Stimulated activated CD8-positive, alpha-beta memory T cell treated with anti-CD3 and anti-CD28 coated beads, Interleukin-2, amount 100 ng/mL, for 48 hours (primary cell): ENCODE measurements around the gene SNRPD3.
A peak's percentile ranks its signal among the peaks of the same experiment; 100 is the strongest.
"Not testable (repeated sequence)": the region's sequence is repeated elsewhere in the genome, so short reads cannot be mapped to it uniquely, and the experiment has no call there.

Experiments used
- DNase-seq, 2 donors: peaks; one replicate each; pipeline ENCODE4 v3.0.0-alpha.2; 2020; ENCODE audit warnings: low read depth in 2 of 2

Gene SNRPD3

DNA sequence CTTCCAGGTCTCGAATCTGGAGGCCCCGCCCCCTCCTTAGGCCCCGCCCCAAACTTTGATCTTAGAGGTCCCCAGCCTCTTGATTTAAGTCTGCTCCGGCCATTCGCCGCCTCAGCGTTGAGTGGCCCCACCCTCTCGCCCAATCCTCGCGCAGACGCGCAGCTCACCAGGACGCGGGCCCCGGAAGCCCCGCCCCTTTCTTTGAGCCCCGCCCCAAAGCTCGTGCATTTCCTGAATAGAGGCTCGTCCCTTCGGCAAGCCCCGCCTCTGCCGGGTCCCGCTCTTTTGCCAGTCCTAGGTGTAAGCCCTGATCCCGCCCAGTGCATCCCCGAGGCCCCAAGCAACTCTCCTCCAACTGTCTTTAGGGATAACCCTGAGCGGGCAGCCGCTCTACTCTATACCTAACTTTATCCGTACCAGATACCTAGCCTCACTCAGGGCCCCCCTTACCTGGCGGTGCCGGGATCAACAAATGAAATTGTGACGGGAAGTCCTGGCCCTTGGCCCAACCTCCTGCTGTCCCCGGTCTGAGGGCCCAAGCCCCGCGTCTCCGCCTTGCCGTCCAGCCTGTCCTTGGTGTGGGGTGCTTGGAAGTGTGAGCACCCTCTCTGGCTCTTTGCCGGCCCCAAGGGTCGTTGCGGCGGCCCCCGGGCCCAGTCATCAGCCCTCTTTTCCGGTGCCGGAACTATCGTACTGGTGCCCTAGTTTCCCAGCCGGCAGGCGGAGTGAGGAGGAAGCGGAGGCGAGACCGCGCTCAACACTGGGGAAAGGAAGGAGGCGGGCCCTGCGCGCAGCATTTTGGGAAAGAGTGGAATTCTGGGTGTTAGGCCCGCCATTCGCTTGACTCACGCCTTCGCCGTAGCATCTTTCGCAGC is at the start of gene SNRPD3:
Gene SNRPD3 (plus strand): TSS at position 835 of the 875 bp plus-strand sequence. CDS start 1,676 bp downstream, outside the sequence.
- peak; percentile 99 to 100 for DNase-seq

DNA sequence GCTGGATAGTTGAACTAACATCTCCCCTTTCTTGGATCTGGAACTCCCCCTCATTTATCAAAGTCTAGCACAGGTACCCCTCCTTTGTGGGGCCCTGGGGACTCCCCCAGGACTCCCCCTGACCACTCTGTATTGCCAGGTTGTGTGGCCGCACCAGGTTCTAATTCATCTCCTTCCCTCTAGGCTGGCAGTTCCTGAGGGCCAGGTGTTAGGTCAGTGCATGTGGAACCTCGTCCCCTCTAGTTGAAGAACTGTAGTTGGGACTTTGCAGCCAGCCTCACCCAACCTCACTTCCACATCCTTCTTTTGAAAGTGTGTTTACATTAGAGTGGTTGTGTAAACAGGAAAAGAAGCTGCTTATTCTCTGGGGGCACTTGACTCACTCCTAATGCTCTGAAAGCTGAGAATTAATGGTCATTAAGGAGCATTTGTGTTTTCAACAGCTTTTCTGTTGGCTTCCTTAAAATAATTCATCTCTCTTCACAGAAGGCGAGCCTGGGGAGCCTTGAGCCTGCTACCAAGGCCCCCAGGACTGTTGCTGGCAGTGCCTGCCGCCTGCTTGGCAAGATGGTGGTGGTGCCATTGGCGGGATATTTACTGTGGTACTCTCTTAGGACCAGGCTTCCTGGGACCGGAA is 48.9 kb upstream of the SNRPD3 start:
- no peak for DNase-seq

DNA sequence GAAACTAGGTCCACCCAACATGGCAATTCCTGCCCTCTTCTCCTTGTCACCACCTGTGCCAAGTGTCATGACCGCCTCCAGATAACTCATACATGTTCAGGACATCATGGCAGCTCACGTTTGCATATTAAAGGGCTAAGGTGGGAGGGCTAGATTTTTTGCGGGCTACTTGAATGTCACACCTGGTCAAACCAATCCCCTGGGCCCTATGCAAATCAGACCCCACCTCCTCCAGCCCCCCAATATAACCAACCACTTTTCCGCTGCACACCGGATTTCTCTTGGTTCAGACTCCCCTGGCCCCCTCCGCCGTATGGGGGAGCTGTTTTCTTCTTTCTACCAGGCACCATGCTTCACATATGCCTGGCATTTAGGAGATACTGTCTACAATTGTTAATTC is 48.1 kb upstream of the SNRPD3 start:
- DNase-seq = no peak

DNA sequence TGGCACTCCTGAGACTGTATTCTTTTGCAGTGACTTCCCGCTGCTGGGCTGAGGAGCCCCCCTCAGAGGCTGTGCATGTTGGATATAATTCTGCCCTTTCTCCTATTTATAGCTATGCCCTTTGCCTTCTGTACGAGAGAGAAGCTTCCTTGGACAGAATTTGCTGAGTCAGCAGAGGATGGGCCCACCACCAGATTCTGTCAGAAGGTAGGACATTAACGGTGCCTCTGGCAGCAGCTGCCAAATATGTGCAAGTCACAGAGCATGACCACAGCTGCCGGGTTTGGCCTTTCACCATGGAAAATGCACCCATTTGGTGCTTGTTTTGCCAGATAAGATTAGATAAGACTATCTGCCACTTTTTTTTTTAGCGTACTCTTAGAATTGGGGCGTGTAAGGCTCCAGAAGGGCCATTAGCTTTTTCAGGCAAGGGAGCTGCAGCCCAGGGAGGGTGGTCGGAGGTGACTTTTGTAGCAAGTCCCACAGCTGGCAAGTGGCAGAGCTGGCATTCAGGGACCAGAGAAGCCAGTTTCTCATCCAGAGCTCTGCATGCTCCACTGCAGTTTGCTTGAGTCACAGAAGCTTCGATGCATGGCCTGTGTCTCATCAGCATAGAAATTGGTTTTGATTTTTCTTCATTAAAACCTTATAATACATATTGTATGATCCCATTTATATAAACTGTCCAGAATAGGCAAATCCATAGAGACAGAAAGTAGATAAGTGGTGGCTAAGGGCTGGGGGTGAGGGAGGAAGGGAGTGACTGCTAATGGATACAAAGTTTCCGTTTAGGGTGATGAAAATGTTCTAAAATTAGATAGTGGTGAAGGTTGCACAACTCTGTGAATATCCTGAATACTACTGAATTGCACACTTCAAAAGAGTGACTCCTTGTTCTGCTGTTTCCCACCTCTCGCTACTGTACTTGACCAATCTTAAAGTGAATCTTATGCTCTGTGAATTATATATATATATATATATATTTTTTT is 44.9 kb upstream of the SNRPD3 start:
- no peak for DNase-seq

DNA sequence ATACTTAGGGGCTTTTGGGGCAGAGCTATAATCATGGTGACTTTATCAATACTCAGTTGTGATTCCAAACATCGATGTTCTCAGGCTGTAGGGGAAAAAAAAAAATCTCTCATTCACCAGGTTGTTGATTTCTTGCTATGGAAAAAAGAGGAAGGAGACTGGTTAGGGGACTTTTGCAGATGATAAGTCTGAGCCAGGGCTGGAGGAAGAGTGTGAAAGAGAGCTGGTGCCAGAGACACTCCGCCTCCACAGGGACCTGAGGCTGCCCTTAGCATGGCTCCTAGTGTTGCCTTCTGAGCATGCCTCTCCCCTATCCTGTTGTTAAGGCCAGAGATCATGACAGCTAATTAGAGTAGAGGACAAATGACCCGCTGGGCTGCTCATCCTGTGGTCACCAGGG is 43.8 kb upstream of the SNRPD3 start:
- DNase-seq = no peak

DNA sequence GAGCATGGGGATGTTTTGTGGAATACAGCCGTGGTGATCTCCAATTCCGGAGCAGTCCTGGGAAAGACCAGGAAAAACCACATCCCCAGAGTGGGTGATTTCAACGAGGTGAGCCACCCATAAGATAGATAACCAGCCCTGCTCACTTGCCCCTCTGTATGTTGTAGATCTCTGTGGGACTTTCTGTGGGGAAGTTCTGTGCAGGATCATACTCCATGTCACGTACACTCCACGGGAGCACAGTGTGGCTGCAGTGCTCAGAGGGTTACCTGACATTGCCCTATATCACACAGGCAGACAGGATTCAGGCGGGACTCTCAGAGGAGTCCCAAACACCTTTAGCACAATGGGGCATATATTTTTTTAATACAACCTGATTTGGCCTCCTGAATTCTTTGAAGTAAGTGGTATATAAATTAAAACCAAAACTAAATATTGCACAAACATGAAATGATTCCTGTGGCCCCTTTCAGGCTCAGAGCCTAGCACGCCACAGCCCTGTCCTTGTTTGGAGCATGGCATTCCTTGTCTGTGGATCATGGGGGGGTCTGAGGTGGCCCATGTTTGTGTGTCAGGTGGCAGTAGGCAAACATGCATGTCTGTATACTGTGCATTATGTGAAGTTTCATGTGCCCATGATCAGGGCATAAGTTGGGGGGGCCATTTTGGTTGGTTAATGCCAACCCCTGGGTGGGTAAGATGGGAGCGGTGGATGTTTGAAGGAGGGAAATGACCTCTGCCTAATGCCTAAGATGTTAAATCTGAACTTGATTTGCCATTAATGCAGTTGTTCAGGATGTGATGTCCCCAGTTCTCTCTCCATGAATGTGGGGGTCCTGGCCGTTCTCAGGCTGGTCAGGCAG is 42.2 kb upstream of the SNRPD3 start:
- DNase-seq = no peak

DNA sequence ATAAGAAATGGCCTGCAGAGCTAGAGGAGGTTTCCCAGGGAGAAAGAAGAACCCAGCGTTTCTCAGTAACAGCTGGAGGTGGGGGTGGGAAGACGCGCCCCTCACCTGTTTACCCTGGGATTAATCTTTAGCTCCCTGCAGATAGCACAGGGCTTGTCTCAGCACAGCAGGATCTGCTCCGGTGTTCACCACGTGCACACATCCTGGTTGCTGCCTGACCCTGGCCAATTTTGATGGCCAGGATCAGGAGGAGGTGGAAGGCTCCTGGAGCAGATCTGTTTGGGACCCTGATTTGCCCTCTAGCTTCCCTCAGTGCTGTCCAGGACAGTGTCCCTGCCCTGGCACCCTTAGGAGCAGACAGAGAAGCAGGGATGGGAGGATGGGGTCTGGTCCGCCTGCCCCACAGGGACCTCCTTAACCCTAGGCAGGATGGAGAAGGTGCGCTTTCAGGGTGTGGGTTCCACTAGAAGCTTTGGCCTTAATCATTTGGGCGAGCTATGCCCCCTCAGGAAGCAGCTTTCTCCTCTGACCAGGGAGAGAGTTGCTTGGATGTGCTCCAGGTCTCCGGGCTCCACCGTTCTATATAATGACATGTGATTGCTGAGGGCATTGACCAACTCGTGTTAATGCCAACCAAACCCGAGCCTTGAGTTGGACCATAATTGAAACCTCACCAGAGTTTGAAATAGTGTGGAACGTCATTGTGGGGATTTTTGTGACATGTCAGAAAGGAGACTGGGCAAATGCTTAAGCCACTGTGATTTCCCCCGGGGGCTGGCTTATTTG is 41.4 kb upstream of the SNRPD3 start:
- no peak for DNase-seq

DNA sequence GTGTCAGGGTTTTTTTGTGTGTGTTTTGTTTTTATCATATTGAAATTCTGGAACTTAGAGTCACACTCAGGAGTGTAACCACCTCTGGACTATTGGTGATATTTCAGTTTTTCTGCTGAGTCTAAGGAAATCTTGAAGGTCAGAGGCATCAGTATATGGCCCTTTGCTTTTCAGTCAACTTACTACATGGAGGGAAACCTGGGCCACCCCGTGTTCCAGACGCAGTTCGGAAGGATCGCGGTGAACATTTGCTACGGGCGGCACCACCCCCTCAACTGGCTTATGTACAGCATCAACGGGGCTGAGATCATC is 40.8 kb upstream of the SNRPD3 start:
- DNase-seq = no peak

DNA sequence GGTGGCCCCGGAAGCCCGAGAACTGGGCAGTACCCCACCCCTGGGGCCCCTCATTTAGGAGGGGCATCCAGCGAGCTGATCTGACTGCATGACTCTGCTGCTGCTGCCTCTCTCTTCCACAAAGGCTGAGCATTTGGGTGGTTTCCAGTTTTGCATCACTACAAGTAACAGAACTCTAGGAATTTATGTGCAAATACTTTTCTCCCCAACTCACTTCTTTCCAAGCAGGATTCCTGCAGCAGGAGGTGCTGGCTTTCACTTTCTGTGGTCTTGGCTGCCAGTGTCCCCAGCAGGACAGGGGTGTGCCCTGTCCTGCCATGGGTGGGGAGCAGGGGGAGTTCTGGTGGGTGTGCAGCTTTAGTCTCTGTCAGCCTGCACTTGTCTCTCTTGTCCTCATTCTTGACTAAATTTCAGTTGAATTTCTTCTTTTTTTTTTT is 39.5 kb upstream of the SNRPD3 start:
- no peak for DNase-seq

DNA sequence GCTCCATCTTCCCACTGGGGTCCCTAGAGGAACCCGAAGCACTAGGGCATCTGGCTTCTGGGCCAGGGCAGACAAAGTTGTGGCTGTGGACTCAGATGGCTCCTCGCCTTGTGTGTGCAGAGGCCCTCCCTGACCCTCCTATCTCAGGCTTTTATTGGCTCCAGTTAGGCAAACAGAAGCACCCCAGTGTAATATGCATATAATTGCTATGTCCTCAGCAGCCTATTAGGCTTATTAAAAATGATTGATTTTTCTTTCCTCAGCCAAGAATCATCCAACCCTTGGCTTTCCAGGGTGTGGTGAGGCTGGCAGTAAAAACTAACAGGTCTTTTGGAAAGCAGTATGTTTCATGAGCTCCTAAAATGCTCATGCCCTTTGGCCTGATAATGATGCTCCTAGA is 38.4 kb upstream of the SNRPD3 start:
- DNase-seq = no peak

DNA sequence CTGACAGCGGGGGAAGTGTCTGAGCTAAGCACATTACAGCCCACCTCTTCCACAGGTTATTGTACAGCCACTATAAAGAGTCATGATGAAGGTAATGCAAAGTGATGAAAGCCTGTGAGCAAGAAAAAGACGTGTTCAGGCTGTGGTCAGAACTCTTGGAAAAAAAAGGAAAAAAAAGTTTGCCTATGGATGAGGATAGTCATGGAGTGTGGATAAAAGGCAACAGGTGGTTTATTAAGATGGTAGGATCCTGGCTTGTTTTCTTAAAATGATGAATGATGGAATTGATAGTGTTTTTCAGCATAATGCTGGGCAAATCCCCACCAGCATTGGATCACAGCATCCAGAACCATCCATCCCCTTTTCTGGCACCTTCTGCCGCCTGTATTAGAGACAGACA is 37.6 kb upstream of the SNRPD3 start:
- DNase-seq = no peak

DNA sequence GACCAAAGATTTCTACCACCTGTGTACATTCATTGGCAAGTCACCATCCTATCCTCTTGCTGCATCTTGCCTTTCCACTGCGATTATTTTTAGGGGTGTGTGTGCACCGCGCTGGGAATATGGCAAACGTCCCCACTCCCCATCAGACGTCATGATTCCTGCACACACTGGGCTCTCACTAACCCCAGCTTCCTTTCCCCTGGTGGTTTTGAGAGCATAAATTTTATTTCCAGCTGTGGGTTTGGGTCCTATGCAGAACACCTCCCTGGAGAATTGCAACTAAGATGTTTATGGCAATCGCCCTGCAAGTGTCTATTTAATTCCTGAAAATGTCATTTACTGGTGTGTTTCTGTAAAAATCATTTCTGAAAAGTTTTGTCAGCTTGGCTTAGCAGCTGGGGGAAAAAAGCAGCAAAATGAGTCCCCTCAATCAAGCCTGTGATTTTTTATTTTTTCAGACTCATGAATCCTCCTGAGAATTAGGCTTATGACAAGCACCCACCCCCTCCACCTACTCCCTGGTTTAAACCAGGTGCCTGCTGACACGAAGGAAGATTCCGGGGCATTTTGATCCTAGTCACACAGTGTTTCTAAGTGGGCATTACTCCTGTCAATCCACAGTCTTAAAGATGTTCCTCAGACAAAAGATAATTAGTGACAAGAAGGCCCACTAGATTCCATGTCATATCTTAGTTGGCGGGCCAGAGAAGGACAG is 36.9 kb upstream of the SNRPD3 start:
- no peak for DNase-seq

DNA sequence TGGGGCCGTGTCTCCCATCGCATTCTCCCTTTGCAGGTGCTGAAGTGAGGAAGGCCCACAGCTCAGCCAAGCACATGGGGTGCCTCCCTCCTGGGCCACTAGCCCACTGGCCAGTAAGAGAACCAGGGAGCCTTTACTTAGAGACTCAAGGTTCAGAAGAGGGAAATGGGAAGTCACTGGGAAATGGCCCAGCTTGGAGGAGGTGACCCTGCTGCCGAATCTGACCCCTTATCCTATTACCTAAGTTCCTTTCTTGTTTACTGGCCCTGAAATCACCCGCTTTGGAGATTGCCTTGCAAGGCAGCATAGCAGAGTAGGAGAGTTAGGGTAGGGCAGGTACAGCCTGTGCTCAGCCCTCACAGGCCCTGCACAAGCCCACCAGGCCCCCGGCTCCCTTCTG is 36.3 kb upstream of the SNRPD3 start:
- no peak for DNase-seq

DNA sequence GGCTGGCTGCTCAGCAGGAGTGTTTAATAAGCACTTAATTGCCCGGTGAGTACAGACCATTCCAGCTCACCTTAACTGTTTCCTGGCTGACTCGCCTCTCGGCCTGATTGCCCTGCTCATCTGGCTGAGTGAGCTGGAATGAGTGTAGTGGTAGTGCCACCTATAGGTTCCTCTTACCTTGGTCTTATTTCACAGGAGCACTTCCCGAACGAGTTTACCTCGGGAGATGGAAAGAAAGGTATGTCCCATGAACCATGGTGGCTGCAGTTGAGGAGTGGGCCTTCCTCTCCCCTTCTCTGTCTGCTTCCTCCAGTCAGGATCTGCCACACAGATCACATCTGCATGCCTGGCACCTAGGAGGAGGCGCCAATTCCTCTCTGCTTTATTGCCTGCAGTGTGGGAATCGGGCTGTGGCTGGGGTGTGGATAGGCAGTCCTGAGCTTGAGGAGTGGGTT is 34.0 kb upstream of the SNRPD3 start:
- peak in 1 of 2 donors; percentile 5 for DNase-seq

DNA sequence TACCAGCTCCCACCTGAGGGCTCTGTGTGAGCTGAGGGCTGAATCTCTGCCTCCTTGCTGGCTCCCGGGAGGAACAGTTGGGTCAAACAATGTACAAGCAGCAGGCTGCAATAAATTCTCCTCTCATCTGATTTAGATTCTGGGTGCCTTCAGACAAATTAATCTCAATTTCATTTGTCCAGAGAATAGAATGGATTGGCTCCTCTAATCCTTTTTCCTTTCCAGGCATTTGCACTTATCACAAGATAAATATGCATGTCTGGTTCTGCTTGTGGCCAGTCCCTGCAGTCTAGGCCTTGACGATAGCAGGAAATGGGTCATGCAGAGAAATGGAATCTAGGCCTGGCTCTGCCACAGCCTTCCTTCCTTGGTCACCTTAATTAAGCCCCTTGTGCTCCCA is 31.9 kb upstream of the SNRPD3 start:
- no peak for DNase-seq

DNA sequence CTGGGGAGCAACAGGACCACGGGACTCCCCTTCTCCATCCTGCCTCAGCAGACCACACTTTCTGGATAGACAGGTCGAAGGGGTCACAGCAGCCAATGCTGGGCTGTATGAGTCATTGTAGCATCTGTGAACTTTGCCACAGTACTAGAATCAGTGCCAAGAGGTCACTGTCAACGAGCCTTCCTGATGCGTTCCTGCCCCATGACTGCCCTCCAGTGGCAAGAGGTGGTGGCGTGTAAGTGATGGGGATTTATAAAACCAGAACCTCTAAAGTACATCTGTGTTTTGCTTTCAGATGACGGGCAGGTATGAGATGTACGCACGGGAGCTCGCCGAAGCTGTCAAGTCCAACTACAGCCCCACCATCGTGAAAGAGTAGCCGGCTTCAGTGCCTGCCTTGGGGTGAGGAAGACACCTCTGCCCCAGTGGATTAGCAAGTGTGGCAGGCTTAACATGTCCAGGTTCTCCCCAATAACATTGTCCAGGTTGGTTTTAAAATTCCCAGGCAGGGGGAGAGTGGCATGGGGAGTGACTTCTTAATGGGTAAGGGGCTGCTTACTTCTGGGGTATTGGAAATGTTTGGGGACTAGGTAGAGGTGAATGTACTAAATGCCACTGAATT is 30.3 kb upstream of the SNRPD3 start:
- peak; percentile 58 to 72 for DNase-seq

DNA sequence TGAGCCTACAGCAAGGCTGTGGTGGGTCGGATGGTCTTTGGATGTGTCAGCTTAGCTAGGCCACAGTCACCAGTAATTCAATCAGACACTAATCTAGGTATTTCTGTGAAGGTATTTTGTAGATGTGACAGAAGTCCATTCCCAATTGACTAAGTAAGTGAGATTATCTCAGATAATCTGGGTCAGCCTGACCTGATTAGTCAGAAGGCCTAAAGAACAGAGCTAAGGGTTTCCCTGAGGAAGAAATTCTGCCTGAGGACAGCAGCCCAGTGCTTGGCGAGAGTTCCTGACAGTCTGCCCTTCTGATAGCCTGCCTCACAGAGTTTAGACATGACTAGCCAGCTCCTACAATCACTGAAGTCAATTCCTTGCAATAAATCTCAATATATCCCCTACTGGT is 29.6 kb upstream of the SNRPD3 start:
- DNase-seq = no peak

DNA sequence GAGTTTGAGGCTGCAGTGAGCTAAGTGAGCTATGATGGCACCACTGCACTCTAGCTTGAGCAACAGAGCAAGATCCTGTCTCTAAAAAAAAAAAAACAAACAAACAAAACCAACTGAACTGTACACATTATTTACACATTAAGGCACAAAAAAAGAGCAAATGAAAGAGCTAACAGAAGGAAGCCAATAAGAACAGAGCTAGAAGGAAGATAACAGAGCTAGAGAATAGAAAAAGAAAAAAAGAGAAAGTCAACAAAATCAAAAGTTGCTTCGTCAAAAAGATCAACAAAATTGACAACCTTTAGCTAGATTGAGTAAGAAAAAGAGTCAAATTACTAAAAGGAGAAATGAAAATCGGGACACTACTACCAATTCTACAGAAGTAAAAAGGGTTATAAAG is 25.9 kb upstream of the SNRPD3 start:
- no peak for DNase-seq

DNA sequence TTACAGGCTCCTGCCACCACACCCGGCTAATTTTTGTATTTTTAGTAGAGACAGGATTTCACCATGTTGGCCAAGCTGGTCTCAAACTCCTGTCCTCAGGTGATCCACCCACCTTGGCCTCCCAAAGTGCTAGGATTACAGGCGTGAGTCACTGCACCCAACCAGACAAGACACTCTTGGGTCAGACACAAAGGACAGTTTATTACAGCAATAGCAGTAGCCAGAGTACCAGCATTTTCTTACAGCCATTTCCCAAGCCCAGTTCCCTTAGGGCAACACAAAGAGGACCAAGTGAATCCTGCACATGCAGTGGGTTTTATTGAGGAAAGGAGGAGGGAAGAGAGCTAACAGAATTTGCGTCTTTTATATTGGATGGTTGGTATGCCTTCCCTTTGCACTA is 24.8 kb upstream of the SNRPD3 start:
- DNase-seq = not testable (repeated sequence)
